ENCODE results near the gene SLIT3.

Gene SLIT3

GRCh38 chr5:168844016-168844921, 456.7 kb downstream of the SLIT3 start:
- no peak for DNase-seq

- DNase-seq = no peak
Measured at GRCh38 chr5:168843277-168844015, 457.5 kb downstream of the SLIT3 start.

- no peak for DNase-seq
Measured at GRCh38 chr5:168842571-168843205, 458.3 kb downstream of the SLIT3 start.

- DNase-seq = no peak
Measured at GRCh38 chr5:168837852-168838251, 463.1 kb downstream of the SLIT3 start.

GRCh38 chr5:168836603-168837231, 464.2 kb downstream of the SLIT3 start:
- DNase-seq = no peak

GRCh38 chr5:168833936-168834335, 467.0 kb downstream of the SLIT3 start:
- DNase-seq = no peak

GRCh38 chr5:168833383-168833782, 467.6 kb downstream of the SLIT3 start:
- DNase-seq = no peak

GRCh38 chr5:168832308-168832707, 468.6 kb downstream of the SLIT3 start:
- DNase-seq = no peak

GRCh38 chr5:168831383-168831782, 469.6 kb downstream of the SLIT3 start:
- DNase-seq = no peak

GRCh38 chr5:168830833-168831232, 470.1 kb downstream of the SLIT3 start:
- no peak for DNase-seq

GRCh38 chr5:168829922-168830417, 471.0 kb downstream of the SLIT3 start:
- DNase-seq = no peak

GRCh38 chr5:168829044-168829443, 471.9 kb downstream of the SLIT3 start:
- no peak for DNase-seq

- no peak for DNase-seq
Measured at GRCh38 chr5:168827636-168828035, 473.3 kb downstream of the SLIT3 start.

- DNase-seq = no peak
Measured at GRCh38 chr5:168826246-168826725, 474.7 kb downstream of the SLIT3 start.

GRCh38 chr5:168822745-168823281, 478.1 kb downstream of the SLIT3 start:
- DNase-seq = no peak

GRCh38 chr5:168822248-168822744, 478.6 kb downstream of the SLIT3 start:
- DNase-seq = no peak

- no peak for DNase-seq
Measured at GRCh38 chr5:168820874-168821273, 480.1 kb downstream of the SLIT3 start.

- no peak for DNase-seq
Measured at GRCh38 chr5:168819004-168819621, 481.8 kb downstream of the SLIT3 start.

GRCh38 chr5:168818558-168818957, 482.4 kb downstream of the SLIT3 start:
- DNase-seq = no peak

GRCh38 chr5:168817591-168817990, 483.3 kb downstream of the SLIT3 start:
- no peak for DNase-seq

GRCh38 chr5:168816661-168817060, 484.3 kb downstream of the SLIT3 start:
- no peak for DNase-seq
